ENCODE data around the gene RBBP7.

The RBBP7 gene

DNA sequence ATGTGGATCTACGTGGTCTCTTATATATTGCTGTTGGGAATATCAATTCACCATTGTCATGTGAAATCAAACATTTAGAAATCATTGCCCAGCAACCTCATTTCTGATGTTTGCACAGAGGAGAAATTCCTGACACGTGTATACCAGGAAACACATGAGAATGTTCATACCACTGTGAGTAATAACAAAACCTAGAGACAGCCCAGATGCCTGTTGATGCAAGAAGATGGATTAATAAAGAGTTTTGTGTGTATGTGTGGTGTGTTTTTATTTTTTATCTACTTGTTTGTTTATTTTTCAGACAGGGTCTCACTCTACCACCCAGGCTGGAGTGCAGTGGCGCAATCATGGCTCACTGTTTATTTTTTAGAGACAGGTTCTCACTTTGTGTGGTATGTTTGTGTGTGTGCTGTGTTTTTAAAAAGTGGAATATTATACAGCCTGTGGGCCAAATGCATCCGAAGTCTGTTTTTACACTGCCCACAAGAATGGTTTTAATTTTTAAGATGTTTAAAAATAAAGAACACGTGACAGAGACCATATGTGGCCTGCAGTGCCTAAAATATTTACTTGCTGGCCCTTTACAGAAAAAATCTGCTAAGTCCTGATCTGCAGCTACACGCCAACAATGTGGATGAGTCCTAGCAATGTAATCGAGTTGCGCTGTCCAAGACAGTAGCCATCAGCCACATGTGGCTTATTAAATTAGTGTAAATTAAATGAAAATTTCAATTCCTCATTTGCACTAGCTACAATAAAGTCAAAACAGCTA is 44.7 kb downstream of the RBBP7 start:
- DNase-seq = no peak

DNA sequence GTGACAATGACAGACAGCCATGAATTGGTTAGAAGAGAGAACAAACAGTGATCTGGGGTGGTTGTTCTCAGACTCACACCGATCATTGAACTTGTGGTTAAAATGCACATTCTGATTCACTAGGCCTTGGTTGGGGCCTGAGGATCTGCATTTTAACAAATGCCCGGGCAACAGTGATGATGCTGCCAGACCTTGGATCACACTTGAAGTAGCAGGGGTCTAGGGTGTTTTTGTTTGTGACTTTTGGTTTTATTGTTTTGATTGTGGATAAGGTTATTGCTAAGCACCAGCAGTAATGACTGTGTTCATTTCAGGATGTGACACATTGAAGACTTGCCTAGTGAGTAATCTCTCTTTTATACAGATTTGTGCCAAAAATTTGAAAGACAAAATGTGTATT is 47.4 kb downstream of the RBBP7 start:
- peak; percentile 27 to 32 for DNase-seq

DNA sequence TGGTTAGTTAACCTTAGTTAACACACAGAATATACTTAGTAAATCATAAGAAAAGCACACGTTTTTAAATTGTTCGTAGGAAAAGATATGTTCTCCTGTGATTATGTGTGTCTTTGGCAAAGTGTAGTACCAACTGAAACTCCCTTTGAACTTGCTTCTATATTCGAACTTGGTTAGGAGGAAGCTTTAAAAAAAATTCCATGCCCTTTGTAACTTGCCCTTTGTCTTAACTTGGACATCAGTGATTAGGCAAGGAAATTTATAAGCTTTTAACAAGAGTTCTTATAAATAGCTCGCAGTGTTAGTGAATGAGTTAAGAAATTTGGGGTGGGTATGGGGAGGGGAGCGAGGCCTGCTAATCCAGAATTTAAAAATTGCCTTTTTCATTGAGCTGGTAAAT is 50.5 kb downstream of the RBBP7 start:
- DNase-seq = no peak

DNA sequence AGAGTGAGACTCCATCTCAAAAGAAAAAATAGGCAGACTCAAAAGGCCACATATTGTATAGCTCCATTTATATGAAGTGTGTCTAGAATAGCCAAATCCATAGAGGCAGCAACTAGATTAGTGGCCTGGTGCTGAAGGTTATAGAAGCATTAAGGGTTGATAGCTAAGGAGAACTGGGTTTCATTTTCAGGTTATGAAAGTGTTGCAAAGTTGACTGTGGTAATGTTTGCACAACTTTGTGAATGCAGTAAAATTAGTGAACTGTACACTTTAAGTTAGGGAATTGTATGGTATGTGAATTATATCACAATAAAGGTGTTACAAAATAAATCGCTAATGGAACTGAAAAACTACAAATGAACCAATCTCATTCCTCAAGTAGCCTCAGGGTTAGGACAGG is 55.6 kb downstream of the RBBP7 start:
- no peak for DNase-seq

DNA sequence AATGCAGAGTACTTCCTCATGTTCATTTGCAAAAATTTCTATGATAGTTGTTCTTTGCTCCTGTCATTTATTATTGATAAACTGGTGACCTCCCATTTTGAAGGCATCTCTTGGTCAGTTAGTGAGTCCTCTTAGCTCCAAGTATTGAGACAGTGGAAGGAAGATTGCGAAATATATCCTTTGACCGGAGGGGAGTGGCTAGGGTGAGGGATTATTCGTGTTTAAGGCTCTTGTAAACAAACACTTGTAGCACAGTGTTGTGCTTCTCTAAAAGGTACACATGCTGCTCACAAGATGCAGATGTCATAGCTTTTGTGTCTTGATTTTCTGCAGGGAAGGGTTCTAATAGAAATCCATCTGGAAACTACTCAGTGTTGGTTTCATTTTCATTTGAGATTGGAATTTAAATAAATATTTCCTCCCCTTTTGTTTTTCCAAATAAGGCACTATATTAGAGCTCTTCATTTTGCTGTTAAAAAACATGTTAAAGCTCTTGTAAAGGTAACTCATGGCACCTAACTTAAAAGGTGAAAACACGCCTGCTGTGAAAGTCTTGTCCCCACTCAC is 62.1 kb downstream of the RBBP7 start:
- no peak for DNase-seq

- no peak for DNase-seq
Measured at GRCh38 chrX:16807548-16807947, 62.6 kb downstream of the RBBP7 start.

DNA sequence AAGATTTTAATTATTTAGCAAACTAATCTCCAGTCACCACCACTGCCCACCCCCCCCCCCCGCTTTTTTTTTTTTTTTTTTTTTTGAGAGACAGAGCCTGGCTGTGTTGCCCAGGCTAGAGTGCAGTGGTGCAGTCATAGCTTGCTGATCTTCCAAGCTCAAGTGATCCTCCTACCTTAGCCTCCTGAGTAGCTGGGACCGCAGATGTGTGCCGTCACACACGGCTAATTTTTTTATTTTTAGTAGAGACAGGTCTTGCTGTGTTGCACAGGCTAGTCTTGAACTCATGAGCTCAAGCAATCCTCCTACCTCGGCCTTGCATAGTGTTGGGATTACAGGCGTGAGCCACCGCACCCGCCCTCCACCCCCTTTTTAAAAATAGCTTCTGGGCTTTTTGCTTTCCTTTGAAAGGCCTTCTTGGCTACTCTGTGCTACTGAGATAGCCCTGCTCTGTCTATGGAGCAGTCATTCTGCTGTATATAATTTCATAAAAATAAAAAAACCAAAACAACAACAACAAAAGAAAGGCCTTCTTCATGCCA is 65.2 kb downstream of the RBBP7 start:
- DNase-seq = no peak

- no peak for DNase-seq
Measured at GRCh38 chrX:16797841-16798240, 72.3 kb downstream of the RBBP7 start.

GRCh38 chrX:16797358-16797757 is 72.8 kb downstream of the RBBP7 start:
- DNase-seq = no peak

DNA sequence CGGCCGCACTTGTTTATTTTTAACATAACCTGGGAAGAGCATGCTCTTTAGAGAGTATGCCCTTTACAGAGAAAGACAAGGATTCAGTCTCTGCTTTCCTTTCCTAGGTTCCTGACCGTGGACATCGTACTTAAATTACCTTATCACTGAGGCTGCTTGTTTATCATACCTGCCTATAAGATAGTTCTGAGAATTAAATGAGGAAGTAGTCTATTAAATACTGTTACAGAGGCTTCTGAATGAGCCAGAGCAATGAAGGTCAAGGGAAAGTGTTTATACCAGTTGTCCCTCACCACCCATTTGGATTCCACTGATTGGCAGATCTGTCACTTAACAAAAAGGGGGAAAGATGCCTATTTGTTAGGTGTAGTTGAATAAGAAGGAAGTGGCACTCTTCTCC is 73.9 kb downstream of the RBBP7 start:
- DNase-seq = no peak

Measured in activated T-cell treated with anti-CD3 and anti-CD28 coated beads, Interleukin-2, amount 50 U/mL, for 48 hours (primary cell).